HG03135 (cell line): ENCODE results near the gene TRIO.
"Not testable (repeated sequence)": the region's sequence is repeated elsewhere in the genome, so short reads cannot be mapped to it uniquely, and the experiment has no call there.

Source experiments
- ATAC-seq: cut with Tn5 transposase; IDR thresholded peaks from one replicate; pipeline ENCODE4 v1.9.1; 2021; ENCODE audit warnings: mild to moderate bottlenecking, moderate library complexity; ENCODE audit not compliant: unreplicated experiment

TRIO gene

DNA sequence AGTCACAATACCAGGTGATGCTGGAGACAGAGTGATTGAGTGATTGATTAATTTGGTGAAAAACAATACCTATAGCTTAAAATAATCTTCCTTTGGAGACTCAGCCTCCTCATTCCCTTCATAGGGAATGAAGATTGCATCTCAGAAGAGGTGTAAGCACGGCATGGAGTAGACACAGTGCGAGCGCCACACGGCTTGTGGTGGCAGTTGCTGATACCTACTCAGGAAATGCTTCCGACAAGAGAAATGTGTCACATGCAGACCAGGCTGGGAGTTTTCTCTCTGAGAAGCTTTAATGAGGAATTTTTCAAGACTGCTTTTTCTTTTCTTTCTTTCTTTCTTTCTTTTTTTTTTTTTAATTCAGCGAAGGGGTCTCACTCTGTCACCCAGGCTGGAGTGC, 226.6 kb downstream of the TRIO start:
- ATAC-seq: no peak

DNA sequence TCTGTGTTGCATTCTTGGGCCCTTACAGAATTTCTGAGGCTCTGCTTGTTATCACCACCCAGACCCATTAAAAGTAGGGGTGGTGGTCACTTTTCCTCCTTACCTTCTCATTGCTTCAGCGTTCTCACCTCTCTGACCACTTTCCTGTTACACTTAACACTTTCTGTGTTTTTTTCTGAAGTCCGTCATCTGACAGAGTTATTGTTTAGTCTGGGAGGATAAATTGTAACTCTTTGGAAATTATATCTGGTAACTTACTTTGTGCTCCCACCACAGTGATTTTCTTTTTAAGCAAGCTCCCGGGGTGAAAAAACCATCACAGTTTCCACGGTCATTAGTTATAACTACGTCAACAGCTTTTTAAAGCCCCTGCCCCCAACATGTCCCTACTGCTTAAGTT, 227.2 kb downstream of the TRIO start:
- ATAC-seq: no peak

DNA sequence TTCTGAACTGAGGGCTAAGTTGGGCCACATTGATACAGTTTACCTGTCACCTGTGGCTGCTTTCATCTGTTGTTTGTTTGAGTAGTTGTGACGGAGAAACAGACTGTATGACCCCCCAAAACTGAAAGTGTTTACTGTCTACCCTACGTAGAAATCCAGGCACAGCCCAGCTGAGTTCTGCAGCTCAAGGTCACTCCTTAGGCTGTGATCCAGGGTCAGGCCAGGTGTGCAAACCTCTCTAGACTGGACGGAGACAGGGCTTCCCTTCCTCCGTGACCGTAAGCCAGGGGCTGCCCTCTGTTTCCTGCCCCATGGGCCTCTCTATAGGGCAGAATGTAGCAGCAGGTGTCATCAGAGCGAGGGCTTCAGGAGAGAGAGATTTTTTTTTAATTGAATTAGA, 230.5 kb downstream of the TRIO start:
- ATAC-seq: no peak

DNA sequence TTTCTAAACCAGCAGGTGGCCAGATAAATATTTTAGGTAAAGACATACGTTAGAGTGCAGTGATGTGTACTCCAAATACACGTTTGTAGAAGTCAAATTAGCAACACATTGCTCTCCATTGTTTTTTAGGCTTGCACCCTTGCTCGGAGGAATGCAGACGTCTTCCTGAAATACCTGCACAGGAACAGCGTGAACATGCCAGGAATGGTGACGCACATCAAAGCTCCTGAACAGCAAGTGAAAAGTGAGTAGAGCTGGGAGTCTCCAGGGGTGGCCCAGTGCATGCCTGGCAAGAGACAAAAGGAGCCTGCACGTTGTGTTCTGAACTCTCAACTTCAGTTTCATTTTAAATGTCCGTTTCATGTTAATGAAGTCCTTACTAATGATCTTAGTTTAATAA, 231.0 kb downstream of the TRIO start:
- no peak for ATAC-seq

GRCh38 chr5:14376789-14377188, 233.6 kb downstream of the TRIO start:
- no peak for ATAC-seq

DNA sequence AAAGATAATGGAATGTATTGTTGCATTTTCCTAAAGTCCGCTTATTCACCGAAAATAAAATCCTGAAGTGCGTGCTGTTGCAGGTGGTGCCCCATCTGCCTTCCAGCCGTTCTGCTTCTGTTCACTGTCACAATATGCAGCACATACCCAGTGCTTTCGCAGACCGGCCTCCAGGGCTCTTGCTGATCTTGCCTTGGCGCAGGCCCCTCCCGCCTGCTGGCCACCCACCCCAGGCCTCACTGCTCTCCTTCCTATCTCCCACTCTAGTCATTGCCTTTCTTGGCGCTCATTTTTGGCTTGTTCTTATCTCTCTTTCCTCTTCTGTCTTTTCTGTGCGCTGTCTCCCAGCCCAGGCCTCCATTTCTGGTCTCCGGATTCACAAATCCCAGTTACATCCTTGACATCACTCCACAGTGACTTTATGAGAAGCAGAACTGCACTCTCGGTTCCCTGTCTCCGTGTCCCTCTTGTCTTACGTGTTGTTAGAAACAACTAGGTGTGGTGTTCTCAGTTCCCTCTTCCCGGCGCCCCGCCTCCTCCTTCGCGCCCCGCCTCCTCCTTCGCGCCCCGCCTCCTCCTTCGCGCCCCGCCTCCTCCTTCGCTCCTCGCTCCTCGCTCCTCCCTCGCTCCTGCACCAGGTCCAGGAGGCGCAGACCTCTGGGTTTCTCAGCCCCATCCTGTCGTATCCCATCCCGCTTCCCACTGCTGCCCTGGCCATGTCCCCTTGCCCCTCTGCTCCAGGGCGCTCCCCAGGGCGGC, 236.8 kb downstream of the TRIO start:
- ATAC-seq: no peak

DNA sequence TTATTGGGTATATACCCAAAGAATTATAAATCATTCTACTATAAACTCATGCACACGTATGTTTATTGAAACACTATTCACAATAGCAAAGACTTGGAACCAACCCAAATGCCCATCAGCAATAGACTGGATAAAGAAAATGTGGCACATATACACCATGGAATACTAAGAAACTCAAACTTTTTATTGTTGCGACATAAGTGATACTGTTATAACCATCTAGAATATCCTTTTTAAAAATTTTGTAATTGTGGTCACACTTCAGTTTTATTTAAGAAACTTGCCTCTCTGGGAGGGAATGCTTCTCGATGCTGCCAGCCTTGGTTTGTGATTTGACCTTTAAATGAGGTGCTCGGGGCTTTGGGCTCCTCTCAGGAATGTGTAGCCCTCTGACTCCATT, 237.6 kb downstream of the TRIO start:
- ATAC-seq: no peak

GRCh38 chr5:14382640-14383039, 239.5 kb downstream of the TRIO start:
- no peak for ATAC-seq

DNA sequence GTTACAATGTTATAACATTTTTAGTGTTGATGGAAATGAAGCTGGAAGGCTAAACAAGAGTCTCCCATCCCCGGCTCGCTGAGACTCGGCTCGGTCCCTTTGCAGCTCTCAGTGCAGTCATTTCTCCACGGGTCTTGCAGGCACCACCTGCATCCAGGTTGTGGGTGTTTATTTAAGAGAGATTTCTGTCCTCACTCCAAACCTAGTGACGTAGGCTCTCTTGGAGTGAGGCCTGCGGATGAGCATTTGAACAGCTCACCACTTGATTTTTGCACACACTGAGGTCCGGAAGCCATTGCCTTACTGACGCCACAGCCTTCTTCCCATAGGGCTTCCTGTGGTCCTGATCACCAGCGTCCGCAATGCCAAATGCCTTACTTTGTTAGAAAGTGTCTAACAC, 240.8 kb downstream of the TRIO start:
- ATAC-seq: no peak

- no peak for ATAC-seq
Observed at GRCh38 chr5:14385019-14385418, 241.9 kb downstream of the TRIO start.

DNA sequence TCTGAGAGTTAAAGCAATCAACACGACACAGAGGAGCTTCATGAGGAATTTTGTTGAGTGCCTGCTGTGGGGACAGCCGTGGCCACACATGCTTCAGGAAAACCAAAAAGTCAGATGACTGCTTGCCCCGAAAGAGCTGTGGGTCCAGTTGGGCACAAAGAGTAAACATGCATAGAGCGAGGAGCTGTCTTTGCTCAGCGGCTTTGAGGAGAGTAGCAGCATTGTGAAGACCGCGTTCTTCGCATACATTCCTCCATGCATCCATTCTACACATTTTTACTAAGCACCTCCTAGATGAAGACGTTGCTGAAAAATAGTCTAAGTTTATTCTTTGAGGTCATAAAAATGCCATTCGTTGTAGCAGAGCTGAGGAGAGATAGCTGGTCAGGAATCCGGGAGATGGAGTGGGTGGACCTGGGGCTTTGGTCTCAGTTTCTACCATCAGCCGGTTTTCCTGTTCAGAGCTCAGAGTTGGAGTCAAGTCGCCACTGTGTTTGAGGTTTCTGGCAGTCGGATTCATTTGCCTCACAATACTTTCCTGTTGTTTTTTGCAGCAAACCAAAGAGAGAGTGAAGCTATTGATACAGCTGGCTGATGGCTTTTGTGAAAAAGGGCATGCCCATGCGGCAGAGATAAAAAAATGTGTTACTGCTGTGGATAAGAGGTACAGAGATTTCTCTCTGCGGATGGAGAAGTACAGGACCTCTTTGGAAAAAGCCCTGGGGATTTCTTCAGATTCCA, 243.9 kb downstream of the TRIO start:
- no peak for ATAC-seq

GRCh38 chr5:14388741-14389140, 245.6 kb downstream of the TRIO start:
- ATAC-seq: no peak

GRCh38 chr5:14392552-14392951, 249.4 kb downstream of the TRIO start:
- not testable (repeated sequence) for ATAC-seq

GRCh38 chr5:14394365-14394764, 251.2 kb downstream of the TRIO start:
- ATAC-seq: no peak

DNA sequence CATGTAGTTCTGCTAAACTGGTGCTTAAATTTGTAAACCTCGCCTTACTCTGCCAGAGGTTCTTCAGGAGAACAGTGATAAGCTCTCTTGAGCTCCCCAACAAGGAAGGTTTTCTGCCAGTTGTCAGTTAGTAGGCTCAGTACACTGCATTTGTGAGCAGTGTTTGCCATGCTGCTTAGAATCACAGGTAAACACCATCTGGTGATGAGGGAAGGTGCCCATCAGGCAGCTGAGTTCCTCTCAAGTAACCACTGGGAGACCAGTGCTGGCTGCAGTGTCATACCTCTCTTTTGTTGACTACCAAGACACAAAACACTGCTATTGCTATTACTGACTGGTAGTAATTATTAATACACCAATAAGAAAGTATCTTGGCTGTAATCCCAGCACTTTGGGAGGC, 252.3 kb downstream of the TRIO start:
- no peak for ATAC-seq

- no peak for ATAC-seq
Observed at GRCh38 chr5:14396066-14396465, 252.9 kb downstream of the TRIO start.

GRCh38 chr5:14396737-14397136, 253.6 kb downstream of the TRIO start:
- ATAC-seq: no peak

DNA sequence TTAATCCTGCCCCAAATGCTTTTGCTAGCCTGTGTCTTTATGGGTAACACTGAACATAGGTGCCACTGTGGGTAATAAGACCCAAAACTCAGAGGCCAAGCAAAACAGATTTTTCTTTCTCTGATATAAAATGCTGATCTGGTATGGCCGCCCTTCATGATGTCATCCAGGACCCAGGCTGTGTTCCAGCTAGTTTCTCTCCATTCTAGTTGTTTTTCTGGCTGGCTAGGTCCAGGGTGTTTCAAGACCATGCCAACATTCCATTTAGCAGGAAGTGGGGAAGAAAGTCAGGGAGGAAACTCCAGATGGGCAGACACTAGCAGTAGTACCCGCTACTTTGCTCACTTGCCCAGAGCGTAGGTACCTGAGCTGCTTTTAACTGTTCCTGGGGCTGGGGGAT, 254.6 kb downstream of the TRIO start:
- ATAC-seq: no peak

- no peak for ATAC-seq
Observed at GRCh38 chr5:14399054-14399692, 256.0 kb downstream of the TRIO start.

- ATAC-seq: no peak
Observed at GRCh38 chr5:14400085-14400484, 256.9 kb downstream of the TRIO start.

- no peak for ATAC-seq
Observed at GRCh38 chr5:14400611-14401010, 257.5 kb downstream of the TRIO start.

DNA sequence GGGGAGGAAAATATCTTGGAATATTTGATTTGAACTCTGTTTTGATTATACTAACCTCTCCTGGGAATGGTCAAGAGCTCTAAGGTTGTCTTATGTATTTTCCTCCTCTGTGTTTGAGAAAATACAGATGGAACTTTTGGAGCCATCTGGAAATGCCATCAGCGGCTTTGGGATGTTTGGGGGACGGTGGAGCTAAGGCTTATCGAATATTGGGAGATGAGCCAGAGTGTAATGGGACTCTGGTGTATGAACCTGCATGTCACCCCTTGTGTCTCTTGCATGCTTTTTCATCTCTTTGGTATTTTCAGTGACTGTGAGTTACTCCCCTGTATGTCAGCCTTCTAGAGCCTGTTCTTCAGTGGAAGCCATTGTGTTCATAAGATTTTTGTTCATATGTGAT, 258.5 kb downstream of the TRIO start:
- ATAC-seq: no peak
